Vagina (tissue), 2 donors: ENCODE data around the gene MGLL.

Experiments used
- CTCF ChIP-seq, 3 experiments: fragments of 450-650 bp in 2 of 3; fragments of 200-600 bp in 1 of 3; sonication (generic) in 1 of 3; IDR thresholded peaks; one replicate each; pipeline ENCODE4 v1.5.1; 2017 to 2019; ENCODE audit warnings: antibody characterized with exemption in 3 of 3, mild to moderate bottlenecking in 2 of 3, moderate library complexity in 2 of 3
- POLR2A ChIP-seq, 2 donors: fragments of 450-650 bp; IDR thresholded peaks; one replicate each; pipeline ENCODE4 v1.6.1; 2017; ENCODE audit warnings: antibody characterized with exemption in 2 of 2, mild to moderate bottlenecking in 2 of 2, moderate library complexity in 2 of 2
- POLR2AphosphoS5 ChIP-seq, 2 donors: sonication (generic); formaldehyde crosslinking; IDR thresholded peaks; one replicate each; pipeline ENCODE4 v1.9.0; 2017; ENCODE audit warnings: antibody characterized with exemption in 2 of 2, mild to moderate bottlenecking in 2 of 2, low read depth in 1 of 2; ENCODE audit not compliant: insufficient read depth in 1 of 2

- TF ChIP-seq CTCF (IDR thresholded peaks at IDR 0.05) (no peak), POLR2A (IDR thresholded peaks at IDR 0.05) (no peak), POLR2AphosphoS5 (IDR thresholded peaks at IDR 0.05; ENCODE audit: insufficient read depth in 1 of 2, low read depth in 1 of 2) (no peak)
These were observed 109.2 kb downstream of the MGLL start for GRCh38 chr3:127712881-127713771.
